Measurements from ENCODE around the gene RPL41. TPM values are rescaled to one million over a fixed set of nuclear protein-coding genes. Genes with fewer than 3 reads are reported as not detected.

The RPL41 gene
- total RNA-seq, 2 donors from 2014 or later = 4,305 to 4,379 TPM

DNA sequence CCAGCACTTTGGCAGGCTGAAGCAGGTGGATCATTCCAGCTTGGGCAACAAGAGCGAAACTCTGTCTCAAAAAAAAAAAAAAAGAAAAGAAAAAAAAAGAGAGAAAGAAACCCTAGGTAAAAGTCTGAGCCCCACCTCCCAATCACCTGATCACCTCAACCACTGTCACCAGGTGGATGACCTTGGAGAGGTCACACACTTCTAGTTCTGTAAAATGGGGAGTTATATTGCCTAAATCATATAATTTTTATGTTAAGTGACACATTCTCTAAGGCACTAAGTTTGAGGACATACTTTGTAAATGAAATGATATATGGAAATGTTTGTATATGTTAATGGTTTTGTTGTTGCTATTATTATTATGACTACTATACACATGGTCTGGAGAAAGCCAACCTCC is 38.0 kb upstream of the RPL41 start:
- peak overlapping the region; percentile 81 for H3K4me3 Mint-ChIP-seq
- no peaks in the 10 kb centered on the region for H3K4me1 ChIP-seq (ENCODE audit: control insufficient read depth, insufficient read depth, low read length)
- no peaks in the 10 kb centered on the region for H3K36me3 Mint-ChIP-seq (ENCODE audit: low read depth)
- H3K9me3 ChIP-seq (ENCODE audit: control insufficient read depth, low read length) = no peaks in the 10 kb centered on the region
- H3K4me3 ChIP-seq (ENCODE audit: low read length) = peak overlapping the region; percentile 95
- H3K27me3 ChIP-seq (ENCODE audit: control insufficient read depth, insufficient read depth, low read length, poor library complexity, severe bottlenecking) = no peaks in the 10 kb centered on the region
- no peaks in the 10 kb centered on the region for H3K27me3 Mint-ChIP-seq (ENCODE audit: insufficient read depth)
- no peaks in the 10 kb centered on the region for H3K36me3 ChIP-seq (ENCODE audit: control insufficient read depth, insufficient read depth, low read length)
- no peak overlapping the region for H3K9ac ChIP-seq (ENCODE audit: extremely low read depth, low read length, poor library complexity, severe bottlenecking)
- peaks cover 7% of the 10 kb centered on the region for H3K9me3 Mint-ChIP-seq
- TF ChIP-seq, protein P1, sequence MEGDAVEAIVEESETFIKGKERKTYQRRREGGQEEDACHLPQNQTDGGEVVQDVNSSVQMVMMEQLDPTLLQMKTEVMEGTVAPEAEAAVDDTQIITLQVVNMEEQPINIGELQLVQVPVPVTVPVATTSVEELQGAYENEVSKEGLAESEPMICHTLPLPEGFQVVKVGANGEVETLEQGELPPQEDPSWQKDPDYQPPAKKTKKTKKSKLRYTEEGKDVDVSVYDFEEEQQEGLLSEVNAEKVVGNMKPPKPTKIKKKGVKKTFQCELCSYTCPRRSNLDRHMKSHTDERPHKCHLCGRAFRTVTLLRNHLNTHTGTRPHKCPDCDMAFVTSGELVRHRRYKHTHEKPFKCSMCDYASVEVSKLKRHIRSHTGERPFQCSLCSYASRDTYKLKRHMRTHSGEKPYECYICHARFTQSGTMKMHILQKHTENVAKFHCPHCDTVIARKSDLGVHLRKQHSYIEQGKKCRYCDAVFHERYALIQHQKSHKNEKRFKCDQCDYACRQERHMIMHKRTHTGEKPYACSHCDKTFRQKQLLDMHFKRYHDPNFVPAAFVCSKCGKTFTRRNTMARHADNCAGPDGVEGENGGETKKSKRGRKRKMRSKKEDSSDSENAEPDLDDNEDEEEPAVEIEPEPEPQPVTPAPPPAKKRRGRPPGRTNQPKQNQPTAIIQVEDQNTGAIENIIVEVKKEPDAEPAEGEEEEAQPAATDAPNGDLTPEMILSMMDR (conservative IDR thresholded peaks at IDR 0.05) = no peak
- WGBS, 2 experiments (ENCODE audit: insufficient coverage in 1 of 2, insufficient read length in 1 of 2) = 100% methylated on average over 1 of the region's 1 CpG; no CpG with 5 or more reads in 1 of the 2 experiments
- peak overlapping the region; percentile 95 for H3K27ac Mint-ChIP-seq
- DNase-seq = no peak
- peaks cover 16% of the 10 kb centered on the region for H3K4me1 Mint-ChIP-seq
- H3K27ac ChIP-seq (ENCODE audit: low read depth, low read length) = no peak overlapping the region

DNA sequence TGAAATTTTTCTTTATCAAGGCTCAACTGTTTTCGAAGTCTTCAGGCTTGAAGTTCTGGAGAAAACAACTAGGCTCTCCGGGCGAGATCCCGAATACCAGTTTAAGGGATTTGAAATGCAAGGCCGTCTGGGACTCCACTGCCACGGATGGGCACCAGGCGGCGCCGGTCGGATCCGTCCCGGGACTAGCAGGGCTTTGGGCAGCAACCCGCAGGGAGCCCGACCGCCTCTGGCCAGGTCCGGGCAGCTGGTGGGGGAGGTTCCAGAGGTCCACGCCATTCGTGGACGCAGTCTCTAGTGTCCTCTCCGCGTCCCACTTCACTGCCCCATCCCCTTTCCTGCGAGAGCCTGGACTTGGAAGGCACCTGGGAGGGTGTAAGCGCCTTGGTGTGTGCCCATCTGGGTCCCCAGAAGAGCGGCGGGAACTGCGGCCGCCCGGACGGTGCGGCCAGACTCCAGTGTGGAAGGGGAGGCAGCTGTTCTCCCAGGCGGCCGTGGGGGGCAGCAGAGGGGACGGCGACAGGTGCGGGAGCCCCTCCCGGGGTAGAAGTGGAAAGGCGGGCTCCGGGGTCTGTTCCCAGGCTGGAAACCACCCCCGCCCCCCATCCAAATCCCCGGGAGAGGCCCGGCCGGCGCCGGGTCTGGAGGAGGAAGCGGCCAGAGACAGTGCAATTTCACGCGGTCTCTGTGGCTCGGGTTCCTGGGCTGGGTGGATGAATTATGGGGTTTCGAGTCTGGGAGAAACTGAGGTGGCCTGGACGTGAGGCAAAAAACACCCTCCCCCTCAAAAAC is 37.3 kb upstream of the RPL41 start:
- Histone ChIP-seq H3K27me3 (ENCODE audit: control insufficient read depth, insufficient read depth, low read length, poor library complexity, severe bottlenecking) (no peaks in the 10 kb centered on the region), H3K9ac (ENCODE audit: extremely low read depth, low read length, poor library complexity, severe bottlenecking) (peak overlapping the region; percentile 72), H3K27ac (ENCODE audit: low read depth, low read length) (peak overlapping the region; percentile 63), H3K4me3 (ENCODE audit: low read length) (peak overlapping the region; percentile 95), H3K9me3 (ENCODE audit: control insufficient read depth, low read length) (no peaks in the 10 kb centered on the region), H3K4me1 (ENCODE audit: control insufficient read depth, insufficient read depth, low read length) (no peaks in the 10 kb centered on the region), H3K36me3 (ENCODE audit: control insufficient read depth, insufficient read depth, low read length) (peaks cover 3% of the 10 kb centered on the region)
- Mint-ChIP-seq H3K27ac (peak overlapping the region; percentile 95), H3K9me3 (peaks cover 7% of the 10 kb centered on the region), H3K4me1 (peaks cover 16% of the 10 kb centered on the region), H3K27me3 (ENCODE audit: insufficient read depth) (no peaks in the 10 kb centered on the region), H3K4me3 (peak overlapping the region; percentile 81), H3K36me3 (ENCODE audit: low read depth) (peaks cover 6% of the 10 kb centered on the region)
- 2 to 3% methylated on average over 26 to 48 of the region's 50 CpGs for WGBS, 2 experiments (ENCODE audit: insufficient coverage in 1 of 2, insufficient read length in 1 of 2)
- DNase-seq = peak; percentile 100
- TF ChIP-seq, protein P1 (conservative IDR thresholded peaks at IDR 0.05) = peak; percentile 85

DNA sequence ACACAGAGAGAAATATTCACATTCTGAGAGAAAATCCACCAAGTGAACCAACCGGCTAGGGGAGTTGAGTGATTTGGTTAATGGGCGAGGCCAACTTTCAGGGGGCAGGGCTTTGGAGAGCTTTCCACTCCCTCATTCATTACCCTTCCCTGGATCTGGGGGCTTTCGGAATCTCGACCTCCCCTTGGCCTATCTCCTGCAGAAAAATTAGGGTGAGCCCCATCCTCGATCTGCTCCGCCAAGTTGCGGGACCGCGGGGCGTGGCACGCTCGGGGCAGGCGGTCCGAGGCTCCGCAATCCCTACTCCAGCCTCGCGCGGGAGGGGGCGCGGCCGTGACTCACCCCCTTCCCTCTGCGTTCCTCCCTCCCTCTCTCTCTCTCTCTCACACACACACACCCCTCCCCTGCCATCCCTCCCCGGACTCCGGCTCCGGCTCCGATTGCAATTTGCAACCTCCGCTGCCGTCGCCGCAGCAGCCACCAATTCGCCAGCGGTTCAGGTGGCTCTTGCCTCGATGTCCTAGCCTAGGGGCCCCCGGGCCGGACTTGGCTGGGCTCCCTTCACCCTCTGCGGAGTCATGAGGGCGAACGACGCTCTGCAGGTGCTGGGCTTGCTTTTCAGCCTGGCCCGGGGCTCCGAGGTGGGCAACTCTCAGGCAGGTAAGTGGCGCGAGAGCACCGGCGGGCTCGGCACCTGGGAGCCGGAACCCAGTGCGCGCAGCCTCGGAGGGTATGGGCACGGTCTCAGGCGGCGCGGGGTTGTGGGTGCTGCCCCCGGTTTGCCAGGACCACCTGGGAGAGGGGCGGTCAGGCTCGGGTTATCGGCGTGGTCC is 36.5 kb upstream of the RPL41 start, which contains the start of gene ERBB3:
Gene ERBB3, plus strand, starts transcription at position 443 of the 833 bp plus-strand sequence. Its CDS starts 136 bp downstream, at position 579.
- Histone ChIP-seq H3K27ac (ENCODE audit: low read depth, low read length) (peak within 1 kb of the TSS; percentile 63), H3K4me1 (ENCODE audit: control insufficient read depth, insufficient read depth, low read length) (no peaks in the 10 kb centered on the region), H3K9ac (ENCODE audit: extremely low read depth, low read length, poor library complexity, severe bottlenecking) (peak within 1 kb of the TSS; percentile 72), H3K27me3 (ENCODE audit: control insufficient read depth, insufficient read depth, low read length, poor library complexity, severe bottlenecking) (no peaks in the 10 kb centered on the region), H3K4me3 (ENCODE audit: low read length) (peak within 1 kb of the TSS; percentile 95), H3K9me3 (ENCODE audit: control insufficient read depth, low read length) (no peaks in the 10 kb centered on the region), H3K36me3 (ENCODE audit: control insufficient read depth, insufficient read depth, low read length) (peaks cover 5% of the 10 kb centered on the region)
- peaks cover 16% of the 10 kb centered on the region for H3K4me1 Mint-ChIP-seq
- H3K4me3 Mint-ChIP-seq = peak within 1 kb of the TSS; percentile 81
- peaks cover 7% of the 10 kb centered on the region for H3K9me3 Mint-ChIP-seq
- H3K36me3 Mint-ChIP-seq (ENCODE audit: low read depth) = peaks cover 11% of the 10 kb centered on the region
- whole genome bisulfite sequencing, 2 experiments (ENCODE audit: insufficient coverage in 1 of 2, insufficient read length in 1 of 2) = 0 to 1% methylated on average over 40 to 59 of the region's 59 CpGs
- H3K27me3 Mint-ChIP-seq (ENCODE audit: insufficient read depth) = no peaks in the 10 kb centered on the region
- DNase-seq = peak; percentile 96
- H3K27ac Mint-ChIP-seq = peak within 1 kb of the TSS; percentile 95
- TF ChIP-seq, protein P1 (conservative IDR thresholded peaks at IDR 0.05) = no peak
